GM18499 (cell line): ENCODE results near the gene AMER3.

Source experiments
- ATAC-seq: cut with Tn5 transposase; IDR thresholded peaks from one replicate; pipeline ENCODE4 v1.9.1; 2021; ENCODE audit warnings: moderate number of reproducible peaks; ENCODE audit not compliant: insufficient read depth, unreplicated experiment

Gene AMER3

DNA sequence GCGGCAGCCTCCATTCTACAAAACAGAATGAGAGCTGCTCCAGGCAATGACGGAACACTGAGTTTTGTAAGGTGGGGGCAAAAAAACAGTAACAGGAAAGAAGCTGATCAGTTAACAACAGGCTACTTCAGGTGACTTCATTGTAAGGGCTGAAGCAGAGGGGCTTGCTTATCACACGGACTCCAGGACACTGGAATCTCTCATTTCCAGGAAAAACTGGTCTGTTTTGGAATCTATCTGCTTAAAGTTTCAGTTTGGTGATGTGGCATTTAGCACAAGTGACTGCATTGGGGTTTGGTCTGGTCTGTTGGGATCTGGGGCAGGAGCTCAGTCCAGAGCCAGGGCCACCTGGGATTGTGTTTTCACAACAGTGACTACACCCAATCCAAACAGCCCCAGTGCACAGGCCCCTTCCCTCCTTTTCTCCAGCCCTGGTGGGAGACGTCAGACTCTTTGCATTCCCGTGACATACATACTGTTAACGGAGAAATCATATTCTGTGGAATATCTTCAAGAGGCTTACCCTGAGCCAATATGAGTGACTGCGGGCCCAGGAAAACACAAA is 14.1 kb downstream of the AMER3 start:
- ATAC-seq: no peak

GRCh38 chr2:130776550-130776949 is 21.2 kb downstream of the AMER3 start:
- no peak for ATAC-seq

DNA sequence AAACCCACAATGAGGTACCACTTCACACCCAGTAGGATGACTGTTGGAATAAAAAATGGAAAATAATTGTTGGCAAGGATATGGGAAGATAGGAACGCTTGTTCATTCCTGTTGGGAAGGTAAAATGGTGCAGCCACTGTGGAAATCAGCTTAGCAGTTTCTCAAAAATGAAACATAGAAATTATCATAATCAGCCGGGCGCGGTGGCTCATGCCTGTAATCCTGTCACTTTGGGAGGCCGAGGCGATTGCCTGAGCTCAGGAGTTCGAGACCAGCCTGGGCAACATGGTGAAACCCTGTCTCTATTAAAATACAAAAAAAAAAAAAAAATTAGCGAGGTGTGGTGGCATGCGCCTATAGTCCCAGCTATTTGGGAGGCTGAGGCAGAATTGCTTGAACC is 23.4 kb downstream of the AMER3 start:
- no peak for ATAC-seq

DNA sequence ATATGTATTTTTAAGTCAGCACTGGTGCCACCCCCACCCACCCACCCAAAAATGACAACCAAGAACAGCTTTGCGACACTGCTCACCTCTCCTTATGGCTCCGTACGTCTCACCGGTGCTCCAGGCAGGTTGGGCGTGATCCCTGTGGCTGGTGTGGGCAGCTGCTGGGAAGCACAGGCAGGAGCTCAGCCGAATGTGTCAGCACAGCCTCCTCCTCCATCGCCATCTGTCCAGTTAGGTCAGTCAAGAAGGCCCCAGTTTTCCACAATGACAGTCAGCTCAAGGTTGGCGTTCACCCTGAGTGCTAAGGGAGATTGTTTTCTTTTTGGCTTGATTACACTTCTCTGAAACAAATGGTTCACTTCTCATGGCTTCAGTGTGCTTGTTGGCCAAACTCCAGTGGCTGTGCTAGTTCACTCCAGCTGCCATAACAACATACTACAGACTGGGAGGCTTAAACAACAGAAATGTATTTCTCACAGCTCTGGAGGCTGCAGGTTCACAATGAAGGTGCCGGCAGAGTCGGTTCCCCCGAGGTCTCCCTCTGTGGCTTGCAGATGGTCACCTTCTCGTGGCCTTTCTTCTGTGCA is 30.2 kb downstream of the AMER3 start:
- ATAC-seq: no peak

GRCh38 chr2:130786076-130786475 is 30.7 kb downstream of the AMER3 start:
- no peak for ATAC-seq

DNA sequence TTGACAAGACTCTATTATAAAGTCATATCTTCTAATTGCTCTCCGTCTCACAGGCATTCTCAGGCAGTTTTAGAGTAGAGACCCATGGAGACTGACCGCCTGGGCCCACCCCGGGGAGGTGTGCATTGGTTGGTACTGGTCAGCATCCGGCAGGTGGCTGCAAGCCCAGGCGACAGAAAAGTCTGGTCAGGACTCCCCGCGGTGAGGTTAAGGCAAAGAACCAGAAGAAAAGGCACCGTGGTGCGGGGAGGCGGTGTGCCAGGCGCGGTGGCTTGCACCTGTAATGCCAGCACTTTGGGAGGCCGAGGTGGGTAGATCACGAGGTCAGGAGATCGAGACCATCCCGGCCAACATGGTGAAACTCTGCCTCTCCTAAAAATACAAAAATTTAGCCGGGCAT is 32.5 kb downstream of the AMER3 start:
- ATAC-seq: no peak

DNA sequence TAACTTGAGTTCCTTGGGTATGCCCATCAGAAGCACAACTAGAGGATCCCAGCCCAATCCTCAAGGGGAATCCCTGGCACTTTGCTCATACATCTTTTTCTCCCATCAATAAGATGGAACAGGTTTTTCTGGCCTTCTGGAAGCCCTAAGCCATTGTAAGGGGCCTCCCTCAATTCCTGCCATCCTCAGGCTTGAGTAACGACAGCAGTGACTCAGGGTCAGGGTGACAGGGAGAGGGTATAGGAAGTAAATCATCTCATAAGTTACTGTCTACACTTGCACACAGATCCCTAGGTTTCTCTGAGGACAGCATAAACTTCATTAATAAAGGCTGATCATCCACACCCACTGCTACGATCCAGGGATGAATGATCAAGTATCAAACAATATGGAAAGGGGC is 35.0 kb downstream of the AMER3 start:
- no peak for ATAC-seq

DNA sequence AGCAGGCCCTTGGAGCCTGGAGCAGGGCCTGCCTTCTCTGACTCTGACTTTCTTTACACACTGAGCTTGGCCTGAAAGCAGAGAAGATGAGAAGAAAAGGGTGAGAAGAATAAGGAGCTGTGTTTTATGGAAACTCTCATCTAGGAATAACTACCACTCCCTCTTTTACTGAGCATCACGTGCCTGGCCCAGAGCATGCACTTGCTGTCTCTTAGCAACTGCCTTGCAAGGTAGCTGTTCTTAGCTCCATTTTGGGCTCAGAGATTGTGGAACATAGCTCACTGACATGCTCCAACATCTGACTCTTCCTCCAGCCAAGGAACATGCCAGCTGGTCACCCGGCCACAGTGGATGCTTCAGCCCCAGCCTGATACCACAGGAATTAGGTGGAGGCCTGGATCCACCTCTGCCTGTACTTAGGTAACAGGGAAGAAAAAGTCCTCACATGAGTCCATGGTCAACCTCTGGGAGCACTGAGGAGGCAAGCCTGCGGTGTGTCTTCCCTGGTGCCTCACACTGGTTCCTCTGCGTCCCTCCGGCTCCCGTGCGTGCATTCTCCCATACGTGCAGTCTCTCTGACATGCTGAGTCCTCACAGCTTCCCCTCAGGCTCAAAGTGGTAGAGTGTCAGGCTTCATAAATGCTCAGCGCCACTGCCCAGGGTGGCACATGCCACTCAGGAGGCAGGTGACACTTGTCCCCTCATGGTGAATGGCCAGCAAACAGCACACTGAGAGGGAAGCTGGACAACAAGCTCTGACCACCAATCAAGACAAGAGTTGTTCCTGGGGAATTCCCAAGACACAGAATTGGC is 35.7 kb downstream of the AMER3 start:
- ATAC-seq: no peak

DNA sequence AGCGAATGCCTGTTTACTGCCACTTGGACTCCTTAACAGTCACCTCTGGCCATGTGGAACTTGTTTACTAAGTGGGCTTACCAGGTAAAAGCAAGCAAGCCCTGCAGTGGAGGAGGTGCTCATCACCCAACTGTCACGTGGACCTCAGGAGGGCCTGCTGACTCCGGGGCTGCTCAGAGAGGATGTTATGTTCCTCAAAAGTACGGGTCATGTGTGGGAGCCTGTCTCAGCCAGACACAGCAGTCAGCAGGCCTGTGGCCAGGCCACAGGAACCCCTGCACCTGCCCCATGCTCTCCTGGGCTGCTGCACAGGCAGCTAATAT is 36.2 kb downstream of the AMER3 start:
- ATAC-seq: no peak

DNA sequence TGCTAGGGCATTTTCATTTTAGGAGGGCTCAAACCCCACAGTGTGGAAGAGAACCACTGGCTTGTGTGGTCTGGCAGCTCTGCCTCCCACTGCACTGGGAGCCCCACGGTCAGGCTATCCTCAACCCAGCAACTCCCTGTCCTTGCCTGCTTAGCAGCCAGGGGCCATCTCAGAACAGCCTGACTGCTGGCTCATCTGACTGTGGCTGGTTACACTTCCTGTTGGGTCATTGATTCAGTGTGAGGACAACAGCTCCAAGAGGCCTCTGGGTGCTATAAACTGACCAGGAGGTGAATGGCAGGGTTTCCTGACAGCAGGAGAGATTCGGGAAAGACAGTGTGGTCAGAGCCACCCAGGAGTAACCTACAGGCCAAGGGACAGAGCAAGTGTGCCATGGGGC is 40.1 kb downstream of the AMER3 start:
- ATAC-seq: no peak

- no peak for ATAC-seq
These were observed 41.0 kb downstream of the AMER3 start for GRCh38 chr2:130796290-130796689.

- ATAC-seq: peak; percentile 66
These were observed 42.4 kb downstream of the AMER3 start for GRCh38 chr2:130797493-130798435.

- ATAC-seq: no peak
These were observed 43.3 kb downstream of the AMER3 start for GRCh38 chr2:130798472-130799218.

DNA sequence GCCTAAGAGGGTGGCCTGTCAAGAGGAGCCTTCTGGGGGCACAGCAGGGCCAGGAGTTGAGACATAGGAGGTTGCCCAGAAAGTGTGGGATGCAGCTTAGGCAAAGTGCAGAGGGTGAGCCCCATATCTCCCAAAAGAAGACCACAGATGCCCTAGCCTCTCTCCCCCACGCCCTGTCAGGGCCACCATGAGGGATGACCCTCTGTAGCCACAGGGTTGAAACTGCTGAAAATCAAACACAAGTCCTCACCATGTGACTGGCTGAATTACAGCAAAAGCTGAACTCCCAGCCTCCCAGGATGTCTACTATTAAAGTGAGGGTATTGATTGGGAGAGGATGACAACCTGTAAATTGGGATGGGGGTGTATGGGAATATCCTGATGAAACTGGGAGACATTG is 44.0 kb downstream of the AMER3 start:
- no peak for ATAC-seq

DNA sequence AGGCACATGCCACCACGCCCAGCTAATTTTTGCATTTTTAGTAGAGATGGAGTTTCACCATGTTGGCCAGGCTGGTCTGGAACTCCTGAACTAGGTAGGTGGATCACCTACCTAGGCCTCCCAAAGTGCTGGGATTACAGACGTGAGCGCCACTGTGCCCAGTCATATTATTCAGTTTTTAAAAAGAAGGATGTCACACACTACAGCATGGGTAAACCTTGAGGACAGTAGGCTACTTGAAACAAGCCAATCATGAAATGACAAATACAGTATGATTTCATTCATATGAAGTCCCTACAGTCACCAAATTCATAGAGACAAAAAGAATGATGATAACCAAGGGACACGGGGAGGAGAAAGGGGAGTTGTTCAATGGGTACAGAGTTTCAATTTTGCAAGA is 50.3 kb downstream of the AMER3 start:
- no peak for ATAC-seq

DNA sequence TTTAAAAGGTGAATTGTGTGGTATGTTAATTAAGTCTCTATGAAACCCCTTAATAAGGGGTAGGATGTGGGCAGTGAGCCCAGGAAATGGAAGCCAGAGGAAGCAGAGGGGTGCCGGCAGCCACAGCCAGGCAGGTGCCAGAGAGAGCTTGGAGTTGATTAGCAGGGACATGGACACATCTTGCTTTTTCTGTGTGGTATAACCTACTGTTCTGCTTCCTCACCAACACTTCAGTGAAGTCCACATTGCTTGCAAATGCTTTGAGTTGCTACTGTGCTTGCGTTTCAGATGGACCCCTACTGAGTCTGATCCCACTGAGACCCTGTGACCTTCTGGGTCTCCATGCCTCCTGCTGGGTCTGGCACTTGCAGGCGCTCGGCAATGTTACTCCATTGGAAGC is 51.0 kb downstream of the AMER3 start:
- ATAC-seq: no peak

- ATAC-seq: no peak
These were observed 52.5 kb downstream of the AMER3 start for GRCh38 chr2:130807659-130808385.

DNA sequence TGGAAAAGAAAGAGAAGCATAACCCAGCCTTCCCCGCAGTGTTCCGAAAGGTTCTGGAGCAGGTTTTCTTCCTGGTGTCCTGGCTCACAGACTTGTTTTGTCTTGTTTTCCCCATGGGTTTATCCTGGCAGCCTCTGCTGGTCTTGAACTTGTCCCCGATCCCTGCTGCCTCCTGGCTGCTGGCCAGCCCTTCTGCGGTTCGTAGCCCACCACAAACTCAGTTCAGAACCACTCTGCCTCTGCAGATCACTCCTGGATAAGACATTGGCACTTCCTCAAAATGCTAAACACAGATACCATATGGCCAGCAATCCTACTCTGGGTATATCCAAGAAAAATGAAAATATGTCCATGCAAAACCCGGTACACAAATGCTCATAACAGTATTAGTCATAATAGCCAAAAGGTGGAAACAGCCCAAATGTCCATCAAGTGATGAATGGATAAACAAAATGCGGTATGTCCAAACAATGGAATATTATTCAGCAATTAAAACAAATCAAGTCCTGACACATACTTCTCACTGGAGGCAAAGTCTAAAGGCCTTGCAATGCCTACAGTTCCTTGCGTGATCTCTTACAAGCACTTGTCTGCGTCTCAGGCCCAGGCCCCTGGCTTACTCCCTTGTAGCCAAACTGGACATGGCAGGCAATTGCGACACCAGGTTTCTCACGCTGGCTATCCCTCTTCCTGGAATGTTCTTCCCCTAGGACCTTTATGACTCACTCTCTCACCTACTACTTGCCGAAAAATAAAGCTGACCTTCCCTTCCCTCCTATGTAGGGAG is 53.3 kb downstream of the AMER3 start:
- no peak for ATAC-seq

DNA sequence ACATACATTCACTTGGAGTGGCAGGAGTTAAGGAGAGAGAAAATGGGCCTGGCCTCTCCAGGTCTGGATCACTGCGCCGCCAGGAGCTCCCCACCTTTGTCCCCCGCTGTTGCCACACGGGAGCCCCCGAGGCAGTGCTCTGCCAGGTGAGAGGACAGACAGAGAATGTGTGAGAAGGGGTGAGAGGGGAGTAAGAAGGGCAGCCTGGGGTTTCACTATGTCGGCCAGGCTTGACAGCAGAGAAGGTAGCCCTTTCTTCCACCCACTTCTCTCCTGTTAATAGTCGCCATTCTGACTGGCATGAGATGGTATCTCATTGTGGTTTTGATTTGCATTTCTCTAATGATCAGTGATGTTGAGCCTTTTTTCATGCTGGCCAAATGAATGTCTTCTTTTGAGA is 55.1 kb downstream of the AMER3 start:
- ATAC-seq: no peak
